Neural cell (in vitro differentiated cells): ENCODE results near the gene ILK.

ENCODE experiments used
- CTCF ChIP-seq: fragments of 450-650 bp; IDR thresholded peaks from 2 replicates; pipeline ENCODE4 v1.5.1; 2014; ENCODE audit warnings: antibody characterized with exemption, mild to moderate bottlenecking, moderate library complexity; ENCODE audit not compliant: poor library complexity, severe bottlenecking
- EZH2 ChIP-seq: fragments of 200-600, 300-800 bp; shearing (Covaris generic), sonication (generic); IDR thresholded peaks from 2 replicates; pipeline ENCODE4 v1.6.1; 2014; ENCODE audit warnings: antibody characterized with exemption, low read length, borderline replicate concordance, mild to moderate bottlenecking; ENCODE audit not compliant: insufficient read depth, poor library complexity, severe bottlenecking
- MXI1 ChIP-seq: fragments of 450-650 bp; conservative IDR thresholded peaks from 2 replicates; pipeline ENCODE4 v1.6.1; 2014; ENCODE audit warnings: antibody characterized with exemption, mild to moderate bottlenecking; ENCODE audit not compliant: poor library complexity, severe bottlenecking
- RAD21 ChIP-seq: fragments of 450-650 bp; conservative IDR thresholded peaks from 2 replicates; pipeline ENCODE4 v1.6.1; 2014; ENCODE audit warnings: antibody characterized with exemption, mild to moderate bottlenecking, moderate library complexity

- no peak for TF ChIP-seq MXI1
- no peak for TF ChIP-seq CTCF
- TF ChIP-seq EZH2: no peak
- TF ChIP-seq RAD21: no peak
These were observed 52.4 kb downstream of the ILK start, which contains the start of gene DCHS1 for GRCh38 chr11:6655790-6656583.
